Calu3 (cell line): ENCODE data around the gene GPATCH4. TPM values are rescaled to one million over a fixed set of nuclear protein-coding genes. Genes with fewer than 3 reads are reported as not detected.

Experiments used
- BruUV-seq: library from RNA; stranded (reverse); fragments of 400-500 nt; replicated peaks from 2 replicates; lab custom pipeline; 2021; lab: Mats Ljungman, UMichigan
- CTCF ChIA-PET: fragments of 300-600 bp; sonication (Branson Sonifier 250); formaldehyde crosslinking; loops from one replicate; lab custom pipeline; 2022; ENCODE audit warnings: antibody characterized with exemption; lab: Charles Lee
- DNase-seq: peaks from one replicate; pipeline ENCODE4 v3.0.0; 2022
- H3K27ac Mint-ChIP-seq: one replicate; pipeline ENCODE4 v1.8.0; 2022; ENCODE audit warnings: mixed read lengths; ENCODE audit not compliant: unreplicated experiment
- H3K27me3 Mint-ChIP-seq: one replicate; pipeline ENCODE4 v1.8.0; 2022; ENCODE audit warnings: mixed read lengths; ENCODE audit not compliant: unreplicated experiment
- H3K36me3 Mint-ChIP-seq: one replicate; pipeline ENCODE4 v1.8.0; 2022; ENCODE audit warnings: mild to moderate bottlenecking, moderate library complexity, mixed read lengths; ENCODE audit not compliant: insufficient read depth, unreplicated experiment
- H3K4me1 Mint-ChIP-seq: one replicate; pipeline ENCODE4 v1.8.0; 2022; ENCODE audit warnings: mild to moderate bottlenecking, low read depth, mixed read lengths; ENCODE audit not compliant: unreplicated experiment
- H3K4me3 Mint-ChIP-seq: one replicate; pipeline ENCODE4 v1.8.0; 2022; ENCODE audit warnings: mild to moderate bottlenecking, low read depth, moderate library complexity, mixed read lengths; ENCODE audit not compliant: unreplicated experiment
- H3K9me3 Mint-ChIP-seq: one replicate; pipeline ENCODE4 v1.8.0; 2022; ENCODE audit warnings: low read depth, mixed read lengths; ENCODE audit not compliant: unreplicated experiment
- intact Hi-C: fragments of 100-400 bp; cut with micrococcal nuclease; formaldehyde crosslinking; loops from one replicate; pipeline ENCODE4 v1.10.0; 2022; ENCODE audit not compliant: unreplicated experiment
- total RNA-seq: library from RNA; stranded (reverse); gene quantifications from 2 replicates; pipeline ENCODE4 v1.2.3, GENCODE V29; 2022
- TF ChIP-seq, protein P1 (sequence below): fragments of 200-600 bp; IDR thresholded peaks from one replicate; pipeline ENCODE4 v1.8.0; 2022; ENCODE audit warnings: antibody characterized with exemption; ENCODE audit not compliant: unreplicated experiment

Gene GPATCH4
- total RNA-seq, 1 experiment from 2014 or later, result 52.4 TPM

DNA sequence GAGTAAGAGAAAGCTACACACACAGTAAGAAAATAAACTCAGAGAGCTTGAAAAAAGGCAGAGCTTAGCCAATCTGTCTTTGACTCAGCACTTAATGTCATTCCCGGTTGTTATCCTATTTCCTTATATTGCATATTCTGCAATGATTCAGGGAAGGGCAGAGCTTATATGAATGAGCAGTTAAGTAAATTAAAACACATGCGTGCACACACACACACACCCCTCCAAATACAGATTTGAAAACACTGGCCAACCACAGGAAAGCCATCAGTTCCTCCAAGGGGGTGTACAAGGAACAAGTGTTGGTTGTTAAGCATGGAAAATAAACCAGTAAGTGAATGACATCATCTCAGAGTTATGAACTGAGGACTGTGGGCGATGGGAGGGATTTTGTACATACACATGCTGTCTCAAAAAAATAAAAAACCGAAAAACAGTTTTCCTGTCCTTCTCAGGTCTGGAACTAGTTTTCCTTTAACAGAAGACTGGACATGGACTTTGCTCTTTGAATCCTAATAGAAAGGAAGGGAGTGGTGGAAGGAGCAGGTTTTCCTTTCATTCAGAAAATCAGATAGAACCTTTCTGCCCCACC, 29.9 kb downstream of the GPATCH4 start:
- TF ChIP-seq, protein P1, sequence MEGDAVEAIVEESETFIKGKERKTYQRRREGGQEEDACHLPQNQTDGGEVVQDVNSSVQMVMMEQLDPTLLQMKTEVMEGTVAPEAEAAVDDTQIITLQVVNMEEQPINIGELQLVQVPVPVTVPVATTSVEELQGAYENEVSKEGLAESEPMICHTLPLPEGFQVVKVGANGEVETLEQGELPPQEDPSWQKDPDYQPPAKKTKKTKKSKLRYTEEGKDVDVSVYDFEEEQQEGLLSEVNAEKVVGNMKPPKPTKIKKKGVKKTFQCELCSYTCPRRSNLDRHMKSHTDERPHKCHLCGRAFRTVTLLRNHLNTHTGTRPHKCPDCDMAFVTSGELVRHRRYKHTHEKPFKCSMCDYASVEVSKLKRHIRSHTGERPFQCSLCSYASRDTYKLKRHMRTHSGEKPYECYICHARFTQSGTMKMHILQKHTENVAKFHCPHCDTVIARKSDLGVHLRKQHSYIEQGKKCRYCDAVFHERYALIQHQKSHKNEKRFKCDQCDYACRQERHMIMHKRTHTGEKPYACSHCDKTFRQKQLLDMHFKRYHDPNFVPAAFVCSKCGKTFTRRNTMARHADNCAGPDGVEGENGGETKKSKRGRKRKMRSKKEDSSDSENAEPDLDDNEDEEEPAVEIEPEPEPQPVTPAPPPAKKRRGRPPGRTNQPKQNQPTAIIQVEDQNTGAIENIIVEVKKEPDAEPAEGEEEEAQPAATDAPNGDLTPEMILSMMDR, result no peak
- peak; percentile 58 for DNase-seq
- H3K4me3 Mint-ChIP-seq, result peak overlapping the region; percentile 92
- CTCF ChIA-PET, result interaction anchor here (0.5 to 1.7 kb wide), 8 partner anchors 11 to 215 kb away, joined by 3 to 18 read pairs (median 3); no protein-coding TSS in a partner anchor
- peaks cover 47% of the 10 kb centered on the region for H3K36me3 Mint-ChIP-seq
- intact Hi-C loops, result loop anchor here (5.0 kb wide), 2 partner anchors 69 to 99 kb away; partner anchors contain the start of gene MEF2D
- no TSS peak for BruUV-seq
- peak overlapping the region; percentile 80 for H3K27ac Mint-ChIP-seq
- peaks cover 38% of the 10 kb centered on the region for H3K4me1 Mint-ChIP-seq
- peaks cover 22% of the 10 kb centered on the region for H3K27me3 Mint-ChIP-seq
- no peaks in the 10 kb centered on the region for H3K9me3 Mint-ChIP-seq

DNA sequence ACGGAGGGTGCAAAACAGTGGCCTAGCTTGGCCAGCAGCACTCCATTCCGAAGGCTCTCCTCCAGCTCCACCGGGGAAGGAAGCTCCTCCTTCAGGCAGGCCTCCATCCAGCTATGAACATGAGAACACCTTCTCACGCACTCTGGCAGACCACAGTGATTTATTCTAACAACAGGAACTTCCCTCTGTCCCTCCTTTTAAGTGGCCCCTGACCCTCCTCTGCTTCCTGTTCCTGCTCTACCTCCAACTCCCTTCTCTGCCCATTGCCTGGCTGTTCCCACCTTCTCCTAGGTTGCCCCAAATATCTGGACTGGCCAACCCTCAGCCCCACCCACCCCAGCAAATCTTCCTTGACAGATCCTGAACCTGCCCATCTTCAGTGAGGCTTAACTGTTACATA, 34.8 kb downstream of the GPATCH4 start:
- no peak for DNase-seq
- Mint-ChIP-seq H3K36me3 (peaks cover 31% of the 10 kb centered on the region), H3K9me3 (no peaks in the 10 kb centered on the region), H3K27ac (no peak overlapping the region), H3K27me3 (no peaks in the 10 kb centered on the region), H3K4me1 (peaks cover 20% of the 10 kb centered on the region), H3K4me3 (no peak overlapping the region)
- intact Hi-C loops, result no loop called here
- BruUV-seq, result no TSS peak
- TF ChIP-seq, protein P1, result no peak
- CTCF ChIA-PET, result no interaction called here

DNA sequence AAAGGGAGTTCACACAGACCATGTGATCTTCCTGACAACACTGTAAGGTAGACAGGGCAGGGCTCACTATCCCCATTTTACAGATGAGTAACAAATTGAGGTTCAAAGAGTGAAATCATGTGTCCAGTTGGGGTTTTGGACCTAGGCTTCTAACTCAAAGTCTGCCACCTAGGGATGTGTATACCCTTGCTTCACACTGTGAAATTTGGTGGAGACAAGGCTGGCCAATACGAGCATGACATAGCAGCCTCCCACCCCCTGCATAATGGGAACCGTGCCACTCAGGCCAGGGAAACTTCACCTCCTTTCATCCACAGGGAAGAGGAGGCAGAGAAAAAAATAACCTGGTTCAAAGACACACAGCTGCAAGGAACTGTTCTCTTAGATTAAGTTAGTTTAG, 35.8 kb downstream of the GPATCH4 start:
- TF ChIP-seq, protein P1, result no peak
- DNase-seq, result no peak
- peaks cover 11% of the 10 kb centered on the region for H3K4me1 Mint-ChIP-seq
- intact Hi-C loops, result no loop called here
- no peaks in the 10 kb centered on the region for H3K9me3 Mint-ChIP-seq
- H3K4me3 Mint-ChIP-seq, result no peak overlapping the region
- H3K27ac Mint-ChIP-seq, result no peak overlapping the region
- no peaks in the 10 kb centered on the region for H3K27me3 Mint-ChIP-seq
- H3K36me3 Mint-ChIP-seq, result peaks cover 32% of the 10 kb centered on the region
- CTCF ChIA-PET, result no interaction called here
- no TSS peak for BruUV-seq

DNA sequence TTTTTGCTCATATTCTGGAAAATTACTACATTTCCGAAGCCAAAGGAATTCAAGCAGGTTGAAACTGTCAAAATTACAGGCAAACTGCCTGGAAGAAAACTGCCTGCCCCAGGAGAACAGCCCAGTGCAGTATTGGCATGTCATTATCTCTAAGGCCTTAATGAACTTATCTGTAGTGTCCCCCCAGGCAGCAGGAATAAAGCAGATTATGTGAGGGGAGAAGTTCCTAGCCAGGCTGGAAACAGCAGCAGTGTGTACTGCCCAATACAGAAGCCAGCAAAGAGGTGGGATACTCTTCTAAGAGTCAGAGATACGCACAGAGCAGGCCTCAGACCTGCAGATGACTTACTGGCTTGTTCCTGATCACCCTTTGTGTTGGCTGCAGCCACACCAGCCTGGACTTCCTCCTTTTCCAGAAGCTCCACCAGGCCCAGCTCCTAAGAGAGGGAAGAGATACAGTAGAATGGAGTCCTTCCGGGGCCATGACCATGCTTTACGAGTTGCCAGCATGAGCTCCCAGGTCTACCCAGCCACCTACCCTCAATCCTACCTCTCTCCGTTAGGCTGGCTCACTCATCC, 40.6 kb downstream of the GPATCH4 start:
- CTCF ChIA-PET, result interaction anchor here (0.5 to 1.0 kb wide), 4 partner anchors 10 to 319 kb away, joined by 3 read pairs; no protein-coding TSS in a partner anchor
- intact Hi-C loops, result no loop called here
- no peak overlapping the region for H3K4me3 Mint-ChIP-seq
- DNase-seq, result no peak
- H3K9me3 Mint-ChIP-seq, result no peaks in the 10 kb centered on the region
- no peaks in the 10 kb centered on the region for H3K27me3 Mint-ChIP-seq
- BruUV-seq, result no TSS peak
- TF ChIP-seq, protein P1, result no peak
- H3K36me3 Mint-ChIP-seq, result peaks cover 6% of the 10 kb centered on the region
- H3K4me1 Mint-ChIP-seq, result no peaks in the 10 kb centered on the region
- no peak overlapping the region for H3K27ac Mint-ChIP-seq
